ENCODE measurements around the gene CRABP1. TPM values are rescaled to one million over a fixed set of nuclear protein-coding genes. Genes with fewer than 3 reads are reported as not detected.
A peak's percentile ranks its signal among the peaks of the same experiment; 100 is the strongest.

Gene CRABP1
- total RNA-seq, 1 donor from 2014 or later = 0.30 TPM

DNA sequence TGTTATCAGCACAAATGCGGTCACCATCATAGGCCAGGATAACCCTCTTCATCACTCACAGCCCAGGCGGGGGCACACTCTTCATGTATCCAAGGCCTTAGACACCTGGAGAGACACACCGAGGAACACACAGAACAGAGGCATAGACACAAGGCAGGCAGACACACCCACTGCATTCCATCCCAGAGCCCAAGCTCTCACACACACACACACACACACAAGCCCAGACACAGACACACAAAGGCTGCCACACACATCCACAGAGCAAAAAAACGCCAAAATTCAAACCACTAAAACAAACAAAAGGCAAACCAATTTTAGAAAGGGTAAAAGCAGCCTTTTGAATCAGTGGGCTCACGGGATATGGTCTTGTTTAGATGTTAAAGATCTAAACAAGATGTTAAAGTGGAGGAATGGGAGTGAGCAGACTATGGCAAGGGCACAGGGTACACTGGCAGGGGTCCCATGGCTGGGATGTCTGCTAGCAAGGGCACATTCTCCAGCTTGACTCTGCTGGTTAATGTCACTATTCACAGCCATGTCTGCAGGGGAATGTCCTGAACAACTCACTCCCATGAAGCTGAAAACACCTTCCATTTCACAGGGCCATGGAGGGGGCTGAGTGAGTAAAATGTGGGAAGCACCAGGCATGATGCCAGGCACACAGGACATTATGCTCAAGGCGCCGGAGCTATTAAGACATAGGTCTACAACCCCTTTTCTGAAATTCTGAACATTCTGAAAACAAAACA is 14.9 kb upstream of the CRABP1 start:
- Histone ChIP-seq H3K4me2 (ENCODE audit: low read length) (peak overlapping the region; percentile 20), H3K4me1 (ENCODE audit: insufficient read depth, low read length) (peaks cover 17% of the 10 kb centered on the region), H3K27me3 (ENCODE audit: insufficient read depth, low read length) (no peaks in the 10 kb centered on the region), H3K9ac (ENCODE audit: low read length) (no peak overlapping the region), H2AFZ (ENCODE audit: low read depth, low read length) (peak overlapping the region; percentile 30), H3K27ac (ENCODE audit: low read depth, low read length) (no peak overlapping the region), H3K4me3 (ENCODE audit: insufficient read depth, low read depth, low read length) (no peak overlapping the region), H3K79me2 (ENCODE audit: insufficient read depth, low read length) (no peaks in the 10 kb centered on the region), H3K9me3 (ENCODE audit: insufficient read depth, low read depth, low read length) (no peaks in the 10 kb centered on the region), H4K20me1 (ENCODE audit: insufficient read depth, low read length) (no peaks in the 10 kb centered on the region), H3K36me3 (ENCODE audit: insufficient read depth, low read length) (no peaks in the 10 kb centered on the region)
- H3K4me1 Mint-ChIP-seq (ENCODE audit: low read depth, unreplicated experiment) = peaks cover 8% of the 10 kb centered on the region
- TF ChIP-seq EZH2 (IDR thresholded peaks at IDR 0.05; ENCODE audit: insufficient read depth, low read length) = no peak
- TF ChIP-seq, protein P1, sequence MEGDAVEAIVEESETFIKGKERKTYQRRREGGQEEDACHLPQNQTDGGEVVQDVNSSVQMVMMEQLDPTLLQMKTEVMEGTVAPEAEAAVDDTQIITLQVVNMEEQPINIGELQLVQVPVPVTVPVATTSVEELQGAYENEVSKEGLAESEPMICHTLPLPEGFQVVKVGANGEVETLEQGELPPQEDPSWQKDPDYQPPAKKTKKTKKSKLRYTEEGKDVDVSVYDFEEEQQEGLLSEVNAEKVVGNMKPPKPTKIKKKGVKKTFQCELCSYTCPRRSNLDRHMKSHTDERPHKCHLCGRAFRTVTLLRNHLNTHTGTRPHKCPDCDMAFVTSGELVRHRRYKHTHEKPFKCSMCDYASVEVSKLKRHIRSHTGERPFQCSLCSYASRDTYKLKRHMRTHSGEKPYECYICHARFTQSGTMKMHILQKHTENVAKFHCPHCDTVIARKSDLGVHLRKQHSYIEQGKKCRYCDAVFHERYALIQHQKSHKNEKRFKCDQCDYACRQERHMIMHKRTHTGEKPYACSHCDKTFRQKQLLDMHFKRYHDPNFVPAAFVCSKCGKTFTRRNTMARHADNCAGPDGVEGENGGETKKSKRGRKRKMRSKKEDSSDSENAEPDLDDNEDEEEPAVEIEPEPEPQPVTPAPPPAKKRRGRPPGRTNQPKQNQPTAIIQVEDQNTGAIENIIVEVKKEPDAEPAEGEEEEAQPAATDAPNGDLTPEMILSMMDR (IDR thresholded peaks at IDR 0.05; ENCODE audit: insufficient read depth, low read depth, low read length) = no peak
- H3K4me3 Mint-ChIP-seq (ENCODE audit: unreplicated experiment) = no peak overlapping the region
- DNase-seq (ENCODE audit: low read depth) (peak; percentile 60), FAIRE-seq (no peak)
- no peaks in the 10 kb centered on the region for H3K9me3 Mint-ChIP-seq (ENCODE audit: unreplicated experiment)
- peaks cover 8% of the 10 kb centered on the region for H3K27me3 Mint-ChIP-seq (ENCODE audit: low read depth, unreplicated experiment)
- H3K27ac Mint-ChIP-seq (ENCODE audit: unreplicated experiment) = no peak overlapping the region
- H3K36me3 Mint-ChIP-seq (ENCODE audit: low read depth, unreplicated experiment) = no peaks in the 10 kb centered on the region

DNA sequence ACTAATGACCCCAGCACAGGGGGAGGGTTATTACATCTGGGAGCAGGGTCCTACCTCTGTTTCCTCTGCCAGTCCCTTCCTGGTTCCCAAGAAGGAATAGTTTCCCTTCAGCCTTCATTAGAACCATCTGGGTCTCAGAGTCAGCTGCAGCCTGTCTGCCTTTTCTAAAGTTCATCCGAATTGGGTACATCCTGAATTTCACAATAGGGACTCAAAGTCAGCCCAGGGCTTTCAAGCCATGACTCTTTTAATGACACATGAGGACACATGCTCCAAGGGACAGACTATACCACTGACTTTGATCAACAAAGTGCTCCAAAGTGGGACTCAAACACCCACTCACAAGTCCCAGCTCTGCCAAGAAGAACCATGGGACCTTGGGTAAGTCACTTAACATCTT is 12.7 kb upstream of the CRABP1 start:
- H3K4me3 ChIP-seq (ENCODE audit: insufficient read depth, low read depth, low read length) = no peak overlapping the region
- no peaks in the 10 kb centered on the region for H4K20me1 ChIP-seq (ENCODE audit: insufficient read depth, low read length)
- H2AFZ ChIP-seq (ENCODE audit: low read depth, low read length) = no peak overlapping the region
- no peak for DNase-seq (ENCODE audit: low read depth)
- Mint-ChIP-seq H3K4me3 (ENCODE audit: unreplicated experiment) (no peak overlapping the region), H3K9me3 (ENCODE audit: unreplicated experiment) (no peaks in the 10 kb centered on the region), H3K4me1 (ENCODE audit: low read depth, unreplicated experiment) (peaks cover 5% of the 10 kb centered on the region), H3K27ac (ENCODE audit: unreplicated experiment) (no peak overlapping the region), H3K36me3 (ENCODE audit: low read depth, unreplicated experiment) (no peaks in the 10 kb centered on the region), H3K27me3 (ENCODE audit: low read depth, unreplicated experiment) (peaks cover 8% of the 10 kb centered on the region)
- FAIRE-seq = no peak
- H3K27me3 ChIP-seq (ENCODE audit: insufficient read depth, low read length) = no peaks in the 10 kb centered on the region
- H3K4me1 ChIP-seq (ENCODE audit: insufficient read depth, low read length) = peaks cover 11% of the 10 kb centered on the region
- H3K36me3 ChIP-seq (ENCODE audit: insufficient read depth, low read length) = no peaks in the 10 kb centered on the region
- TF ChIP-seq, protein P1 (IDR thresholded peaks at IDR 0.05; ENCODE audit: insufficient read depth, low read depth, low read length) = no peak
- TF ChIP-seq EZH2 (IDR thresholded peaks at IDR 0.05; ENCODE audit: insufficient read depth, low read length) = no peak
- no peaks in the 10 kb centered on the region for H3K79me2 ChIP-seq (ENCODE audit: insufficient read depth, low read length)
- no peaks in the 10 kb centered on the region for H3K9me3 ChIP-seq (ENCODE audit: insufficient read depth, low read depth, low read length)
- no peak overlapping the region for H3K4me2 ChIP-seq (ENCODE audit: low read length)
- no peak overlapping the region for H3K27ac ChIP-seq (ENCODE audit: low read depth, low read length)
- no peak overlapping the region for H3K9ac ChIP-seq (ENCODE audit: low read length)

DNA sequence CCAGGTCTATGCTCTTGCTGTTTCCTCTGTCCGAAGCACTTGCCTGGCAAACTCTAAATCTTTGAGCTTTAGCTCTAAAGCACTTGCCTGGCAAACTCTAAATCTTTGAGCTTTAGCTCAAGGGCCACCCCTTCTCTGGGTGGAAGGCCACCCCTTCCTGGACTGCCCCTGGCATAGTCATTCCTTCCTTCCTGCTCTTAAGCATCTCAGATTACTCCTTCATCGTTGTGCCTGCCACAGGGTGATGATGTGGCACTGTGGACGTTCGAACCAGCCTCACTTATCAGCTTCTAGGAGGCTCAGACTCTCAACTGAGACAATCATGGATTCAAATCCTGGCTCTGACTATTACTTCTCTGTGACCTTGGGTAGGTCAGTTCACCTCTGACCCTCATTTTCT is 10.5 kb upstream of the CRABP1 start:
- Mint-ChIP-seq H3K9me3 (ENCODE audit: unreplicated experiment) (no peaks in the 10 kb centered on the region), H3K36me3 (ENCODE audit: low read depth, unreplicated experiment) (no peaks in the 10 kb centered on the region), H3K4me1 (ENCODE audit: low read depth, unreplicated experiment) (peaks cover 5% of the 10 kb centered on the region), H3K4me3 (ENCODE audit: unreplicated experiment) (no peak overlapping the region), H3K27ac (ENCODE audit: unreplicated experiment) (no peak overlapping the region), H3K27me3 (ENCODE audit: low read depth, unreplicated experiment) (peaks cover 10% of the 10 kb centered on the region)
- H3K4me2 ChIP-seq (ENCODE audit: low read length) = no peak overlapping the region
- peaks cover under 1% of the 10 kb centered on the region for H3K27me3 ChIP-seq (ENCODE audit: insufficient read depth, low read length)
- H4K20me1 ChIP-seq (ENCODE audit: insufficient read depth, low read length) = no peaks in the 10 kb centered on the region
- H3K79me2 ChIP-seq (ENCODE audit: insufficient read depth, low read length) = no peaks in the 10 kb centered on the region
- no peak for FAIRE-seq
- no peaks in the 10 kb centered on the region for H3K9me3 ChIP-seq (ENCODE audit: insufficient read depth, low read depth, low read length)
- no peak overlapping the region for H3K9ac ChIP-seq (ENCODE audit: low read length)
- peaks cover 4% of the 10 kb centered on the region for H3K4me1 ChIP-seq (ENCODE audit: insufficient read depth, low read length)
- H3K36me3 ChIP-seq (ENCODE audit: insufficient read depth, low read length) = no peaks in the 10 kb centered on the region
- DNase-seq (ENCODE audit: low read depth) = no peak
- H3K27ac ChIP-seq (ENCODE audit: low read depth, low read length) = no peak overlapping the region
- peak overlapping the region; percentile 47 for H2AFZ ChIP-seq (ENCODE audit: low read depth, low read length)
- no peak for TF ChIP-seq EZH2 (IDR thresholded peaks at IDR 0.05; ENCODE audit: insufficient read depth, low read length)
- TF ChIP-seq, protein P1 (IDR thresholded peaks at IDR 0.05; ENCODE audit: insufficient read depth, low read depth, low read length) = no peak
- H3K4me3 ChIP-seq (ENCODE audit: insufficient read depth, low read depth, low read length) = no peak overlapping the region
